Endodermal cell (in vitro differentiated cells): Measurements from ENCODE around the gene FCSK. TPM values are rescaled to one million over a fixed set of nuclear protein-coding genes. Genes with fewer than 3 reads are reported as not detected.
A peak's percentile ranks its signal among the peaks of the same experiment; 100 is the strongest.

Experiments used
- DNase-seq: peaks from one replicate; pipeline ENCODE4 v3.0.0-alpha.2; 2017
- H3K27ac ChIP-seq: 2 replicates; pipeline ENCODE4 v1.5.1; 2013; ENCODE audit warnings: mild to moderate bottlenecking, low read depth, low read length, moderate library complexity
- H3K27me3 ChIP-seq: 2 replicates; pipeline ENCODE4 v1.6.1; 2013; ENCODE audit warnings: mild to moderate bottlenecking, low read length, moderate library complexity; ENCODE audit not compliant: insufficient read depth, control insufficient read depth, poor library complexity, severe bottlenecking
- H3K36me3 ChIP-seq: 2 replicates; pipeline ENCODE4 v1.7.0; 2013; ENCODE audit warnings: mild to moderate bottlenecking, low read length, moderate library complexity; ENCODE audit not compliant: control insufficient read depth, insufficient read depth
- H3K4me1 ChIP-seq: one replicate; pipeline ENCODE4 v1.7.0; 2013; ENCODE audit warnings: low read length; ENCODE audit not compliant: control insufficient read depth, insufficient read depth
- H3K4me3 ChIP-seq: 2 replicates; pipeline ENCODE4 v1.5.1; 2013; ENCODE audit warnings: mild to moderate bottlenecking, low read length, moderate library complexity
- H3K9ac ChIP-seq: 2 replicates; pipeline ENCODE4 v1.6.1; 2013; ENCODE audit warnings: mild to moderate bottlenecking, low read length, moderate library complexity; ENCODE audit not compliant: poor library complexity, severe bottlenecking; ENCODE audit errors: extremely low read depth
- H3K9me3 ChIP-seq: 2 replicates; pipeline ENCODE4 v1.6.1; 2013; ENCODE audit warnings: mild to moderate bottlenecking, low read length, moderate library complexity; ENCODE audit not compliant: control insufficient read depth
- H3K27ac Mint-ChIP-seq: 2 replicates; pipeline ENCODE4 v1.8.0; 2020; ENCODE audit warnings: mixed read lengths
- H3K27me3 Mint-ChIP-seq: 2 replicates; pipeline ENCODE4 v1.8.0; 2021; ENCODE audit warnings: mild to moderate bottlenecking, mixed read lengths; ENCODE audit not compliant: insufficient read depth
- H3K36me3 Mint-ChIP-seq: 2 replicates; pipeline ENCODE4 v1.8.0; 2020; ENCODE audit warnings: low read depth, mixed read lengths
- H3K4me1 Mint-ChIP-seq: 2 replicates; pipeline ENCODE4 v1.8.0; 2020; ENCODE audit warnings: mixed read lengths
- H3K4me3 Mint-ChIP-seq: 2 replicates; pipeline ENCODE4 v1.8.0; 2020; ENCODE audit warnings: mild to moderate bottlenecking, moderate library complexity, mixed read lengths
- H3K9me3 Mint-ChIP-seq: 2 replicates; pipeline ENCODE4 v1.8.0; 2020; ENCODE audit warnings: mild to moderate bottlenecking, mixed read lengths
- WGBS, 2 experiments: methylation state at CpG; one replicate each; pipeline versions ENCODE4 v1.1.5 to v1.1.7; 2013; ENCODE audit warnings: missing lambda C conversion rate in 2 of 2, mixed read lengths in 1 of 2; ENCODE audit not compliant: insufficient coverage in 1 of 2, insufficient read length in 1 of 2; 5-methylcytosine and 5-hydroxymethylcytosine counted together
- total RNA-seq, 2 donors: library from RNA; stranded (reverse); fragmentation: NEBNext Ultra II Directional in 1 of 2; extraction: Animal tissue kit (Norgen Biotek cat#: 25700) in 1 of 2; gene quantifications; 2 replicates in 1 of 2; 3 replicates in 1 of 2; pipeline ENCODE4 v1.2.1, GENCODE V29; 2021
- TF ChIP-seq, protein P1 (sequence below): fragments of 200-600 bp; sonication (generic); conservative IDR thresholded peaks from 2 replicates; pipeline ENCODE4 v1.5.0; 2021; ENCODE audit warnings: antibody characterized with exemption, mild to moderate bottlenecking

FCSK gene
- total RNA-seq, 2 donors from 2014 or later: 18.7 to 19.5 TPM

DNA sequence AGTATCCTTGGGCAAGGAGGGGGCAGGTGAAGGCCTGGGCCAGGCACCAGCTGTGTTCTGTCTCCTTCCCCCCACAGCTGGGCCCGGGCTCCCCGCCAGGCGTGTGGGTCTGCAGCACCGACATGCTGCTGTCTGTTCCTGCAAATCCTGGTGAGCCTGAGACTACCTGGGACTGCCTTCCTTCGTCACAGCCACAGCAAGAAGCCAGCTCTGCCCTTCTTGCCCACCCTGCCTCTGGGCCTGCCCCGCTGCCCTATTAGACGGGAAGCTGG is 12.3 kb downstream of the FCSK start:
- Histone ChIP-seq H3K36me3 (peaks cover 6% of the 10 kb centered on the region), H3K4me3 (no peak overlapping the region), H3K4me1 (no peaks in the 10 kb centered on the region), H3K27me3 (no peaks in the 10 kb centered on the region), H3K9me3 (no peaks in the 10 kb centered on the region), H3K27ac (no peak overlapping the region), H3K9ac (no peak overlapping the region)
- no peak overlapping the region for H3K4me3 Mint-ChIP-seq
- 93 to 100% methylated on average over 3 to 7 of the region's 7 CpGs for WGBS, 2 experiments
- no peak overlapping the region for H3K27ac Mint-ChIP-seq
- no peaks in the 10 kb centered on the region for H3K36me3 Mint-ChIP-seq
- H3K27me3 Mint-ChIP-seq: no peaks in the 10 kb centered on the region
- no peaks in the 10 kb centered on the region for H3K9me3 Mint-ChIP-seq
- peaks cover 4% of the 10 kb centered on the region for H3K4me1 Mint-ChIP-seq
- TF ChIP-seq, protein P1, sequence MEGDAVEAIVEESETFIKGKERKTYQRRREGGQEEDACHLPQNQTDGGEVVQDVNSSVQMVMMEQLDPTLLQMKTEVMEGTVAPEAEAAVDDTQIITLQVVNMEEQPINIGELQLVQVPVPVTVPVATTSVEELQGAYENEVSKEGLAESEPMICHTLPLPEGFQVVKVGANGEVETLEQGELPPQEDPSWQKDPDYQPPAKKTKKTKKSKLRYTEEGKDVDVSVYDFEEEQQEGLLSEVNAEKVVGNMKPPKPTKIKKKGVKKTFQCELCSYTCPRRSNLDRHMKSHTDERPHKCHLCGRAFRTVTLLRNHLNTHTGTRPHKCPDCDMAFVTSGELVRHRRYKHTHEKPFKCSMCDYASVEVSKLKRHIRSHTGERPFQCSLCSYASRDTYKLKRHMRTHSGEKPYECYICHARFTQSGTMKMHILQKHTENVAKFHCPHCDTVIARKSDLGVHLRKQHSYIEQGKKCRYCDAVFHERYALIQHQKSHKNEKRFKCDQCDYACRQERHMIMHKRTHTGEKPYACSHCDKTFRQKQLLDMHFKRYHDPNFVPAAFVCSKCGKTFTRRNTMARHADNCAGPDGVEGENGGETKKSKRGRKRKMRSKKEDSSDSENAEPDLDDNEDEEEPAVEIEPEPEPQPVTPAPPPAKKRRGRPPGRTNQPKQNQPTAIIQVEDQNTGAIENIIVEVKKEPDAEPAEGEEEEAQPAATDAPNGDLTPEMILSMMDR: no peak
- no peak for DNase-seq

GRCh38 chr16:70467113-70467512 is 12.7 kb downstream of the FCSK start:
- Mint-ChIP-seq H3K4me1 (peaks cover 3% of the 10 kb centered on the region), H3K9me3 (no peaks in the 10 kb centered on the region), H3K27me3 (no peaks in the 10 kb centered on the region), H3K27ac (no peak overlapping the region), H3K4me3 (no peak overlapping the region), H3K36me3 (no peaks in the 10 kb centered on the region)
- 91 to 94% methylated on average over 6 to 11 of the region's 11 CpGs for WGBS, 2 experiments
- Histone ChIP-seq H3K27ac (no peak overlapping the region), H3K9me3 (no peaks in the 10 kb centered on the region), H3K27me3 (no peaks in the 10 kb centered on the region), H3K4me3 (no peak overlapping the region), H3K9ac (no peak overlapping the region), H3K4me1 (no peaks in the 10 kb centered on the region), H3K36me3 (peaks cover 6% of the 10 kb centered on the region)
- DNase-seq: peak; percentile 49
- TF ChIP-seq, protein P1: peak; percentile 53

GRCh38 chr16:70467608-70468007 is 13.2 kb downstream of the FCSK start:
- H3K4me1 ChIP-seq: no peaks in the 10 kb centered on the region
- H3K9me3 Mint-ChIP-seq: no peaks in the 10 kb centered on the region
- H3K4me3 ChIP-seq: no peak overlapping the region
- H3K4me1 Mint-ChIP-seq: peaks cover 3% of the 10 kb centered on the region
- H3K27me3 ChIP-seq: no peaks in the 10 kb centered on the region
- no peak overlapping the region for H3K4me3 Mint-ChIP-seq
- peaks cover 6% of the 10 kb centered on the region for H3K36me3 ChIP-seq
- TF ChIP-seq, protein P1: no peak
- H3K9me3 ChIP-seq: no peaks in the 10 kb centered on the region
- H3K9ac ChIP-seq: no peak overlapping the region
- DNase-seq: no peak
- WGBS, 2 experiments: 96 to 100% methylated on average over 5 to 8 of the region's 8 CpGs
- H3K27me3 Mint-ChIP-seq: no peaks in the 10 kb centered on the region
- no peaks in the 10 kb centered on the region for H3K36me3 Mint-ChIP-seq
- no peak overlapping the region for H3K27ac ChIP-seq
- no peak overlapping the region for H3K27ac Mint-ChIP-seq
